Type B pancreatic cell (in vitro differentiated cells): ENCODE measurements around the gene RSPRY1. TPM values are rescaled to one million over a fixed set of nuclear protein-coding genes. Genes with fewer than 3 reads are reported as not detected.
"Not testable (repeated sequence)": the region's sequence is repeated elsewhere in the genome, so short reads cannot be mapped to it uniquely, and the experiment has no call there.

Experiments
- DNase-seq: peaks from one replicate; pipeline ENCODE4 v3.0.0; 2021; ENCODE audit warnings: mixed read lengths; ENCODE audit not compliant: unreplicated experiment; ENCODE audit errors: extremely low spot score
- H3K27ac Mint-ChIP-seq: 2 replicates; pipeline ENCODE4 v1.8.0; 2021; ENCODE audit warnings: mild to moderate bottlenecking, mixed read lengths
- H3K27me3 Mint-ChIP-seq: 2 replicates; pipeline ENCODE4 v1.8.0; 2021; ENCODE audit warnings: mixed read lengths
- H3K36me3 Mint-ChIP-seq: 2 replicates; pipeline ENCODE4 v1.8.0; 2021; ENCODE audit warnings: mixed read lengths
- H3K4me1 Mint-ChIP-seq: one replicate; pipeline ENCODE4 v1.8.0; 2021; ENCODE audit warnings: mixed read lengths; ENCODE audit not compliant: unreplicated experiment
- H3K4me3 Mint-ChIP-seq: 2 replicates; pipeline ENCODE4 v1.8.0; 2021; ENCODE audit warnings: mild to moderate bottlenecking, mixed read lengths
- H3K9me3 Mint-ChIP-seq: 2 replicates; pipeline ENCODE4 v1.8.0; 2021; ENCODE audit warnings: mixed read lengths
- total RNA-seq: library from RNA; stranded (reverse); gene quantifications from 2 replicates; pipeline ENCODE4 v1.2.1, GENCODE V29; 2021; ENCODE audit warnings: low replicate concordance
- TF ChIP-seq, protein P1 (sequence below): fragments of 200-600 bp; sonication (generic); conservative IDR thresholded peaks from 2 replicates; pipeline ENCODE4 v1.5.0; 2021; ENCODE audit warnings: antibody characterized with exemption, mild to moderate bottlenecking

RSPRY1 gene
- total RNA-seq, 1 donor from 2014 or later, result 49.9 TPM

DNA sequence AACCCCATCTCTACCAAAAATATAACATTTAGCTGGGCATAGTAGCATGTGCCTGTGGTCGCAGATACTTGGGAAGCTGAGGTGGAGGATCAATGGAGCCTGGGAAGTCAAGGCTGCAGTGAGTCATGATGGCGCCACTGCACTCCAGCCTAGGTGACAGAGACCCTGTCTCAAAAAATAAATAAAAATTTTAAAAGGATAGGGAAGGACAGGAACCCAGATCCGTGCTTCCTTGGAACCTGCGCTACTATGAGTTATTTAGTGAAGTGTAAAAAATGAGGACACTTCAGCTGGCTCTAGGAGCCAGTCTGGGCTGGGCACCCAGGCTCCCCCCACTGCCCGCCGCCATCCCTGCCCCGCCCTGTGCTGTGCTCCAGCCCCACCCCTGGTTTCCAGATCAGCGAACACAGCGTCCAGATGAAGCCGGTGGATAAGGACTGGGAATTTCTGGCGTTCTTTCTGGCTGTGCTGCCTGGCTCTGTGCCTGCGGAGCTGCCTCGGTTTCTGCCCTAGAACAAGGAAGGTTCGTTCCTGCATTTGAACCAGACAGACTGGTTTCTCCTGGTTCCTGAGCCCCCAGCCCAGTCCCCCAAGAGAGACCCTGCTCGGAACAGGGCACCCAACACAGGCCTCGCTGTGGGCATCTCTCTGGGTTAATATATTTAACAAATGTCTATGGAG is 79.9 kb downstream of the RSPRY1 start:
- TF ChIP-seq, protein P1, sequence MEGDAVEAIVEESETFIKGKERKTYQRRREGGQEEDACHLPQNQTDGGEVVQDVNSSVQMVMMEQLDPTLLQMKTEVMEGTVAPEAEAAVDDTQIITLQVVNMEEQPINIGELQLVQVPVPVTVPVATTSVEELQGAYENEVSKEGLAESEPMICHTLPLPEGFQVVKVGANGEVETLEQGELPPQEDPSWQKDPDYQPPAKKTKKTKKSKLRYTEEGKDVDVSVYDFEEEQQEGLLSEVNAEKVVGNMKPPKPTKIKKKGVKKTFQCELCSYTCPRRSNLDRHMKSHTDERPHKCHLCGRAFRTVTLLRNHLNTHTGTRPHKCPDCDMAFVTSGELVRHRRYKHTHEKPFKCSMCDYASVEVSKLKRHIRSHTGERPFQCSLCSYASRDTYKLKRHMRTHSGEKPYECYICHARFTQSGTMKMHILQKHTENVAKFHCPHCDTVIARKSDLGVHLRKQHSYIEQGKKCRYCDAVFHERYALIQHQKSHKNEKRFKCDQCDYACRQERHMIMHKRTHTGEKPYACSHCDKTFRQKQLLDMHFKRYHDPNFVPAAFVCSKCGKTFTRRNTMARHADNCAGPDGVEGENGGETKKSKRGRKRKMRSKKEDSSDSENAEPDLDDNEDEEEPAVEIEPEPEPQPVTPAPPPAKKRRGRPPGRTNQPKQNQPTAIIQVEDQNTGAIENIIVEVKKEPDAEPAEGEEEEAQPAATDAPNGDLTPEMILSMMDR, result no peak
- no peak for DNase-seq
- Mint-ChIP-seq H3K36me3 (no peaks in the 10 kb centered on the region), H3K27ac (no peak overlapping the region), H3K27me3 (no peaks in the 10 kb centered on the region), H3K9me3 (no peaks in the 10 kb centered on the region), H3K4me1 (peaks cover 7% of the 10 kb centered on the region), H3K4me3 (no peak overlapping the region)

DNA sequence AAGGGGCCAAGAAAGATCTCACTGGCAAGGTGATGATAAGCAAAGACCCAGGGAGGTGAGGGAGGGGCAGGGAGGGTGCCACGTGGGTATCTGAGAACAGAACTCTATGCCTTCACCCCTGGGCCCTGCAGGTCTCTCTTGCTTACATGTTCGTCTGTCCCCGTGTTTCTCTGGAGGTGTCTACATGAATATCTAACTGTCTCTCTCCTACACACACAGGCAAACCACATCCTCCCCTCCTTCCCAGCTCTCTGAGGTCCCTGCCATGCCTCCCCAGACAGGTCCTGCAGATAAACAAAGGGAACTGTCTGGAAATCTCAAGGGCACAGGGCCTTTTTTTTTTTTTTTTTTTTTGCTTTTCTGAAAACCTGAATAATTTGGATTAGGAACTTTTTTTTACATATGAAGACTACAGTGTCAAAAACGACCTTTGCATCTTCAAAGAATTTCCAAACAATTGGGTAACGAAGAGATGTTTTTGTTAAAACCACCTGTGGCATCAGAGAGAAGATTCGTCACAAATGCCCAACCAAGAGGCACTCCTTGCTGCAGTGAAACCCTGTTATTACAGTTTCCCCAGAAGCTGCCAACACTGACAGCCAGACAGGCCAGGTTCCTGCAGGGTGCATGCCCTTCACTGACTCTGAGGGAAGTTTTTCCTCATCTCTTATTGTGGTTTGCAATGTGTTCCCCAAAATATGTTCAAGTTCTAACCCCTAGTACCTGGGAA is 80.6 kb downstream of the RSPRY1 start:
- DNase-seq, result no peak
- Mint-ChIP-seq H3K4me3 (no peak overlapping the region), H3K27me3 (no peaks in the 10 kb centered on the region), H3K36me3 (no peaks in the 10 kb centered on the region), H3K9me3 (no peaks in the 10 kb centered on the region), H3K27ac (peak overlapping the region; percentile 66), H3K4me1 (peaks cover 7% of the 10 kb centered on the region)
- TF ChIP-seq, protein P1, result no peak

DNA sequence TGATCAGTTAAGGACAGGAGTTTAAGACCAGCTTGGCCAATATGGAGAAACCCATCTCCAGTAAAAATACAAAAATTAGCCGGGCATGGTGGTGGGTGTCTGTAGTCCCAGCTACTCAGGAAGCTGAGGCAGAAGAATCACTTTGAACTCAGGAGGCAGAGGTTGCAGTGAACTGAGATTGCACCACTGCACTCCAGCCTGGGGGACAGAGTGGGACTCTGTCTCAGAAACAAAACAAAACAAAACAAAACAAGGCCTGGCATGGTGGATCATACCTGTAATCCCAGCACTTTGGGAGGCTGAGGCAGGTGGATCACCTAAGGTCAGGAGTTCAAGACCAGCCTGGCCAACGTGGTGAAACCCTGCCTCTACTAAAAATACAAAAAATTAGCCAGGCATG is 81.2 kb downstream of the RSPRY1 start:
- peak overlapping the region; percentile 66 for H3K27ac Mint-ChIP-seq
- H3K9me3 Mint-ChIP-seq, H3K4me3 Mint-ChIP-seq, H3K27me3 Mint-ChIP-seq, H3K4me1 Mint-ChIP-seq, DNase-seq, H3K36me3 Mint-ChIP-seq: not testable (repeated sequence)

DNA sequence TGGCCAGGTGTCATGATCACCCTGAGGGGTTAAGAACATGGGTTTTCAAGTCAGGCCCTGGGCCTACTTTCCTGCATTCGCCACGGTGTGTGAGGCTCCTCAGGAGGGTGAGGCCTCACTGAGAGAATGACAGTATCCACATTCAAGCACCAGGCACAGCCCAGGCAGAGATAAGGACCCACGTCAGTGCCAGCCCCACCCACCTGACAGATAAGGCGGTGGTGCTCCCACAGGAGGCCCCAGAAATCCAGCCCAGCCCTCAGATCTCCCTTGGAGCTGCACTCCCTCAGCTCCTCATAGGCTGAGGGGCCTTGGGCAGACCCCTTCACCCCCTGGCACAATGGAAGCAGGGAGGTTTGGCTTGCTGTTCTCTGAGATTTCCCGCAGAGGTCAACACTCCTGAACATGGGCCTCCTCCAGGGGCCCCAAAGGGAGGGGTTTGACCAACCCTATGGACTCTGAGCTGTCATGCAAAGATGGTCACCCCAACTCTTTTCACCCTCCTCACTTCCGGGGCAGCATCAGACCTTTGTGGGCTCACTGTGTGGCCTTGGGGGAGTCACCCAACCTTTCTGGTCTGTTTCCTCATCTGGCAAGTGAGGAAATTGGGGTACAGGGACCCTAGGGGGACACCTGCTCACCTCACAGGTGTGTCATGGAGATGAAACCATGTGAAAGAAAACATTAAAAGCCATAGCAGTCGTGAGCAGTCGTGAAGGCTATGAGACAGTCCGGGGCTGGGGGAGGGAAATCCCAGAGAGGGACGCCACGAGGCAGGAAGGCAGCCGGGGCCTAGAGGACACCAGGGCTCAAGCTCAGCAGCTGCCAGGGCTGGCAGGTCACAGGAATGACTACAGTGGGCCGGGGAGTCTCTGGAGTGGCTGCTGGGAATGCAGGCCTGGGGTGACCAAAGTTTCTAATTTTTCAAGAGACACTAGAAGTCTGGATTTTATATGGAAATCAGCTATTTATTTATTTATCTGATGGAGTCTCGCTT is 83.0 kb downstream of the RSPRY1 start:
- no peaks in the 10 kb centered on the region for H3K27me3 Mint-ChIP-seq

DNA sequence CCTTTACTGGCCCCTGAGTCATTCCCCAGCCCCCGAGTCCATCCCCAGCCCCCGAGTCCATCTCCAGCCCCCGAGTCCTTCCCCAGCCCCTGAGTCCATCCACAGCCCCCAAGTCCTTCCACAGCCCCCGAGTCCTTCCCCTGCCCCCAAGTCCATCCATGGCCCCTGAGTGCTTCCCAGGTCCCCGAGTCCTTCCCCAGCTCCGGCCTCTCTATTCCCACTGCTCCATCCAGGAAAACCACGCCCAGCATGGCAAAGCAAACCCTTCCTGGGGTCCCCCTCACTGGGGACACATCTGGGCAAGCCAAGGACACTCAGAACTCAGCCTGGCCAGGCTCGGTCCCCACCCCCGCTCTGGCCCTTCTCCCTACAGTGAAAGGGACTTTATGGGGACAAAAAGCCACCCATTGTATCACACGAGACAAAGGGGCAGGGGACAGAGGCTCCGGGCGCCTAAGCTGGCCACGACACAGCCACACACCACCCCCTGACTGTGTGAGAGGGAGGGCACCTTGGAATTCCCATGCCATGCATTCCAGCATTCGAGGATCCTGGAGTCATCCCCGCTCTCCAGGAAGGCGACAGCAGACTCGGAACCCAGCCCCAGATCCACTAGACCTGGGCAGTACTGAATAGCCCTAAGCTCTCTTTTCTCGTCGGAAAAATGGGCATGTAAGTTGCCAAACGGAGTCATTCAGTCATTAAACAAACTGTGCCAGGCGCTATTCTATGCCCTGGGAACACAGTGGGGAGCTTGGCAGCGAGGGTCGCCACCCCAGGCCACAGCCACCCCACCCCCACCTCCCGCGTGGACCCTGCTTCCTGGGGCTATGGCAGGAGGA is 84.3 kb downstream of the RSPRY1 start:
- TF ChIP-seq, protein P1, result no peak
- H3K36me3 Mint-ChIP-seq, result no peaks in the 10 kb centered on the region
- no peak overlapping the region for H3K4me3 Mint-ChIP-seq
- DNase-seq, result no peak
- no peak overlapping the region for H3K27ac Mint-ChIP-seq
- peaks cover 7% of the 10 kb centered on the region for H3K4me1 Mint-ChIP-seq
- no peaks in the 10 kb centered on the region for H3K27me3 Mint-ChIP-seq
- no peaks in the 10 kb centered on the region for H3K9me3 Mint-ChIP-seq

More for the DNA sequence above, 83.0 kb downstream of the RSPRY1 start:
- H3K4me3 Mint-ChIP-seq, result no peak overlapping the region
- H3K36me3 Mint-ChIP-seq, result no peaks in the 10 kb centered on the region
- no peaks in the 10 kb centered on the region for H3K9me3 Mint-ChIP-seq
- TF ChIP-seq, protein P1, result no peak
- peak overlapping the region; percentile 51 for H3K27ac Mint-ChIP-seq
- H3K4me1 Mint-ChIP-seq, result peaks cover 7% of the 10 kb centered on the region
- DNase-seq, result no peak
